NCI-H2227 treated with DMSO at 0.1 percent for 48 hours (cell line): ENCODE measurements around the gene NAT8.
"Not testable (repeated sequence)": the region's sequence is repeated elsewhere in the genome, so short reads cannot be mapped to it uniquely, and the experiment has no call there.

ENCODE experiments used
- DNase-seq: peaks from one replicate; lab custom pipeline; 2025; lab: John Stamatoyannopoulos, UW

Gene NAT8

GRCh38 chr2:73642338-73643018, at the start of gene NAT8:
Gene NAT8 (minus strand): TSS chr2:73642422. CDS start chr2:73641628, 794 bp downstream.
- DNase-seq, result no peak

DNA sequence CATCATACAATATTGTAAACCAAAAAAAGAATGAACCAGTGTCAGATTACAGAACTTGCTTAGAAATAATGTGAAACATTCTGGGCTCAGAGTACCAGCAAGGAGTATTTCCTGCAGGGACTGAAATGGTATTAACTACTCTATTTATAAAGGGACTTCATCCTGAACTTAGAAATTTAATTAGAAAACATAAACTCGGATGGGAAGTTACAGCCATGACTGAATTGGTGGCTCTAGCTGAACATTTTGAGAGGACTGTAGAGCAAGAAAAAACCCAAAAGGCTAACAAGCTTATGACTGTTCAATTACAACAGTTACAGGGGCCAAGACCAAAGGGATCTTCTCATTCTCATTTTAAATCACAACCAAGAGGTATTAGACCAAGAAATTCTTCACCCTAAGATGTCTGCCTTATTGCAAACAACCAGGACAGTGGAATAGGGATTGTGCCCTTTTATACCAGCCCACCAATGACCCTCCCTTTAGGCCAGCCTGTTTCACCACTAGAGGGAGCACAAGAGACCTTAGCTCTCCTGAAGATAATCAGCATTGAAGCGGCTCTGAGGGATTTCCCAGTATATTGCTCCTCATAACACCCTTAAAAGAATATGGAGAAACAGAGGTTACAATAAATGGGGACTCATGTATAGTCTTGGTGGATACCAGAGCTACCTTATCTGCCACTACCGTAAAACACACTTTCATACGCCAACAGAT, 48.3 kb upstream of the NAT8 start:
- not testable (repeated sequence) for DNase-seq

DNA sequence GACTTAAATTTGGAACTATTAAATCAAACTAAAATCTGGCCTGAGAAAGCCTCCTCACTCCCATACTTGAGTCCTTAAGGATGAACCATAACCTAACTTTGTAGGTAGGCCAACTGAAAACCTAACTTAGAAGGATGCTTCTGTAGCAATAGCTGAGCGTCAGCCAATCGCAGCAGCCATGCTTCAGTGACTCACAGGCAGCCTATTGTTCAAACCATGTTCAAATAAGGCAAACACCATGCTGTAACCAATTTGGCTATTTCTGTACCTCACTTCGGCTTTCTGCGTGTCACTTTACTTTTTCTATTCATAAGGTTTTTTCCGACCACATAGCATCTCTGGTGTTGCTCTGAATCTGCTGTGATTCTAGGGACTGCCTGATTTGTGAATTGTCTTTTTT, 46.3 kb upstream of the NAT8 start:
- not testable (repeated sequence) for DNase-seq

- DNase-seq, result no peak
These were observed 43.7 kb upstream of the NAT8 start for GRCh38 chr2:73685764-73686438.

DNA sequence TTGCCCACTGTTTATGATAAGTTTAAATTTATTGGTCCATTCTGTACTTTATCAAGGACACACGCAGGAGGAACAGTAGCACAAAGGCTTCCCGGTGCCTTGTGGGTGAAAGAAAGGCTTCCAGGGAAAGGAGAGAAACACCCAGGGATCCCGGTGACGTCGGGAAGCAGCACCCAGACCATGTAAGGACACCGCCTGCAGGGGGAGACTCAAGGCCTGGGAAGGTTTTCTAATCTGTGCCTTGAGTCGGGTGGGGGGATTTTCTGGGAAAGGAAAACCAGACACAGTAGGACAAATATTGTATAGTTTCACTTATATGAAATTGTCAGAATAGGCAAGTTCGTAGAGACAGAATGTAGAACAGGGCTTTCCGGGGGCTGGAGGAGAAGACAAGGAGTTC, 42.7 kb upstream of the NAT8 start:
- DNase-seq, result not testable (repeated sequence)

DNA sequence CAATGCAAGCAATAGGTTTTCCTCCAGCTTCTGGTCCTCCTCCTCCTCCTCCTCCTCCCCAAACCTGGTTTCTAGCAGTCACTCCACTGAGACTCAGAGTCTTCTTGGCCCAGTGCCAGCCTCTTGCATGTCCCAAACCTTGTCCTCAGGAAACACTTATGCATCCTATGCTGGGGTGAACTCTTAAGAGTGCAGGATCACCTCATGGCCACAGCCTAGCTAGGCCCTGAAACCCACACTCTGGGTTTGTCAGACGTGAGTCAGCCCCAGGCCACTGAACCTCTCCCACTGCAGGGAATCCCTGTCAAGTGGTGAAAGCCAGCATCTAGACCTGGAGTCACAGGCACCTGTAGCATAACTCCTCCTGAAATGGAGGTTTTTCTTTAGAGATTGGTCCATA, 42.1 kb upstream of the NAT8 start:
- not testable (repeated sequence) for DNase-seq

DNA sequence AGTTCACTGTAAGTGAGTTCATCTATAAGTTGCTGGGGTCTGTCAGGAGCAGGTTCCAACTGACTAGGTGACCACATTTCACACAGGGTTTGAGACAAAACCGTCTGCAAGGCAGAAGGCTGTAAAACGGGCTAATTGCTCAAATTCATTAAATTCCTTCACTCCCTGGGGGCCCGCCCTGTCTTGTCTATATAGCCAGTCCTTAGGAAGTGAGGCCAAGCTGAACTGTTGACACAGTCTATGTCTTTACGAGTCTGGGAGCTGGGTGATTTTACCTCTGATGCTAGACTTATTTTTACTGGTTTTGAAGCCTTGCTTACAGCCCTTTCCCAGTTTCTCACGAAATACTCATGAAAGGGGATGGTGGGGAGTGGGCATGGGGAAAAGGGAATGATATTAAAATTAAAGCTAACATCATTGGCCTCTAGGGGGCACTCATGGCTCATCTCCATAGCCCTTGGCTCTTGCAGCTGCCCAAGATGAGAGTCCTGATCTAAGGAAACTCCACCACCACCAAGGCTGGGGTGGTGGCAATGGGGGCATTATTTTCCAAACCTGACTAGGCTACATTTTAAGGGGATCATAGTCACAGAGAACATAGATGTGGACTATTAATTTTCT, 37.8 kb upstream of the NAT8 start:
- not testable (repeated sequence) for DNase-seq

GRCh38 chr2:73679237-73679636, 37.0 kb upstream of the NAT8 start:
- not testable (repeated sequence) for DNase-seq

GRCh38 chr2:73678008-73678407, 35.8 kb upstream of the NAT8 start:
- not testable (repeated sequence) for DNase-seq

DNA sequence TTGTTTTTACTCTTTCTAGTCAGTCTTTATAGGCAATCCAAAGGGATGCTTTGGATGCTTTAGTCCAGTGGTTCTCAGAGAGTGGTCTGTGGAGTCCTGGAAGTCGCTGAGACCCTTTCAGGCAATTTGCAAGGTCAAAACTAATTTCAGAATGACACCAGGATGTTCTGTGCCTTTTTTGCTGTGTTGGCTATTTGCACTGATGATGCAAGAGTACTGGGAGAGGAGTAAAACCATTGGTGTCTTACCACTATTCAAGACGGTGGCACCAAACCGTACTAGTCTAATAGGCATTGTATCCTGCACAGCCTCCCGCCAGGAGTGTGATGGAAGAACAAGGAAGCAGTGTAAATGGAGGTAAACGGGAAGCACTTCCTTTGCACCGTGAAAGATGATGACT, 34.0 kb upstream of the NAT8 start:
- not testable (repeated sequence) for DNase-seq

GRCh38 chr2:73674696-73675157, 32.5 kb upstream of the NAT8 start:
- not testable (repeated sequence) for DNase-seq

DNA sequence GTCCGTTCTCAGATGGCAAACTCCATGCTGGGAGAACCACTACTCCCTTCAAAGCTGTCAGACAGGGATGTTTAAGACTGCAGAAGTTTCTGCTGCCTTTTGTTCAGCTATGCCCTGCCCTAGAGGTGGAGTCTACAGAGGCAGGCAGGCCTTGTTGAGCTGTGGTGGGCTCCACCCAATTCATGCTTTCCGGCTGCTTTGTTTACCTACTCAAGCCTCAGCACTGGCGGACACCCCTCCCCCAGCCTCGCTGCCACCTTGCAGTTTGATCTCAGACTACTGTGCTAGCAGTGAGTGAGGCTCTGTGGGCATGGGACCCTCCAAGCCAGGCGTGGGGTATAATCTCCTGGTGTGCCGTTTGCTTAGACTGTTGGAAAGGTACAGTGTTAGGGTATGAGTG, 27.8 kb upstream of the NAT8 start:
- not testable (repeated sequence) for DNase-seq

GRCh38 chr2:73667239-73667638, 25.0 kb upstream of the NAT8 start:
- DNase-seq, result not testable (repeated sequence)

GRCh38 chr2:73654175-73654574, 12.0 kb upstream of the NAT8 start:
- no peak for DNase-seq

GRCh38 chr2:73652348-73652747, 10.1 kb upstream of the NAT8 start:
- DNase-seq, result no peak

DNA sequence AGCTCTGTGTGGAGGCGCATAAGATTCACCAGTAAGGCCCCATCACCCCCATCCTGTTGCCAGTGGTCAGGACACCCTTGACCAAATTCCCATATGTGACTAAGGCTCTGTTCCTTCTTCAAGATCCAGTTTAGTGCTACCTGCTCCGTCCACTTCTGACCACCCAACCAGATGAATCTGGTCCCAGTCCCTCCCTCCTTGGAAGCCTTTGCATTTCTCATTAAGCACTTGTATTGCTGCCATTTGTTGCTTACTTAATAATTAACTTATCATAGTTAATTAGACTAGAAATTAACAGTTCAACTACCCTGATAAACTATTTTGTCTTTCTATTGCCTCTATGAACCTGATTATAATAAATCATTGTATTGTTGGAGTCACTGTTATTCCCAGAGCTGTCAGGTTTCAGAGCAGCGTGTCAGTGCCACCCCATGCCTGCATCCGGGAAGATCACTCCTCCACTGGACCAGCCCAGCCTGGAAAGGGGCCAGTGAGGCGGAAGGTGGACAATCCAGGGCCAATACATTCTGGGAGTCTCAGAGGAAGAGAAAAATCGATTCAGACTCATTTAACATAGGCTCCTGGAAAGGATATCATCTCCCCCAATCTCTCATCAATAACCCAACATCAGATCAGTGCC, 9.5 kb upstream of the NAT8 start:
- DNase-seq, result no peak

- DNase-seq, result not testable (repeated sequence)
These were observed 5.5 kb upstream of the NAT8 start for GRCh38 chr2:73647690-73648089.

GRCh38 chr2:73641767-73642062, 507 bp downstream of the NAT8 start:
- DNase-seq, result no peak

GRCh38 chr2:73640946-73641766, 1.1 kb downstream of the NAT8 start:
- no peak for DNase-seq

- no peak for DNase-seq
These were observed 1.7 kb downstream of the NAT8 start for GRCh38 chr2:73640511-73640911.

- no peak for DNase-seq
These were observed 3.8 kb downstream of the NAT8 start for GRCh38 chr2:73638429-73638828.
